ENCODE data around the gene RND2.

RND2 gene

GRCh38 chr17:43027091-43028032, 2.3 kb downstream of the RND2 start:
- no peaks in the 10 kb centered on the region for H3K9me3 ChIP-seq (ENCODE audit: control insufficient read depth, low read length)
- no peaks in the 10 kb centered on the region for H3K36me3 ChIP-seq (ENCODE audit: control insufficient read depth, insufficient read depth, low read length)
- H3K27me3 ChIP-seq (replicated peaks; ENCODE audit: control insufficient read depth, insufficient read depth, low read length, poor library complexity, severe bottlenecking): no peaks in the 10 kb centered on the region
- no peak overlapping the region for H3K4me3 ChIP-seq (ENCODE audit: insufficient read depth, low read depth, low read length, poor library complexity, severe bottlenecking)
- H3K4me1 ChIP-seq (ENCODE audit: control insufficient read depth, insufficient read depth, low read length, poor library complexity, severe bottlenecking): peaks cover 9% of the 10 kb centered on the region
- DNase-seq: no peak
- no peak overlapping the region for H3K27ac ChIP-seq (ENCODE audit: insufficient read depth, low read length, poor library complexity, severe bottlenecking)

GRCh38 chr17:43028221-43028861, 3.3 kb downstream of the RND2 start:
- Histone ChIP-seq H3K36me3 (ENCODE audit: control insufficient read depth, insufficient read depth, low read length) (no peaks in the 10 kb centered on the region), H3K4me3 (ENCODE audit: insufficient read depth, low read depth, low read length, poor library complexity, severe bottlenecking) (no peak overlapping the region), H3K9me3 (ENCODE audit: control insufficient read depth, low read length) (no peaks in the 10 kb centered on the region), H3K27me3 (replicated peaks; ENCODE audit: control insufficient read depth, insufficient read depth, low read length, poor library complexity, severe bottlenecking) (no peaks in the 10 kb centered on the region), H3K4me1 (ENCODE audit: control insufficient read depth, insufficient read depth, low read length, poor library complexity, severe bottlenecking) (peaks cover 9% of the 10 kb centered on the region), H3K27ac (ENCODE audit: insufficient read depth, low read length, poor library complexity, severe bottlenecking) (no peak overlapping the region)
- DNase-seq: no peak

GRCh38 chr17:43030137-43030767, 5.2 kb downstream of the RND2 start:
- Histone ChIP-seq H3K4me3 (ENCODE audit: insufficient read depth, low read depth, low read length, poor library complexity, severe bottlenecking) (no peak overlapping the region), H3K9me3 (ENCODE audit: control insufficient read depth, low read length) (no peaks in the 10 kb centered on the region), H3K36me3 (ENCODE audit: control insufficient read depth, insufficient read depth, low read length) (no peaks in the 10 kb centered on the region), H3K27ac (ENCODE audit: insufficient read depth, low read length, poor library complexity, severe bottlenecking) (no peak overlapping the region), H3K27me3 (replicated peaks; ENCODE audit: control insufficient read depth, insufficient read depth, low read length, poor library complexity, severe bottlenecking) (no peaks in the 10 kb centered on the region), H3K4me1 (ENCODE audit: control insufficient read depth, insufficient read depth, low read length, poor library complexity, severe bottlenecking) (no peaks in the 10 kb centered on the region)
- DNase-seq: no peak

- Histone ChIP-seq H3K4me3 (ENCODE audit: insufficient read depth, low read depth, low read length, poor library complexity, severe bottlenecking) (no peak overlapping the region), H3K4me1 (ENCODE audit: control insufficient read depth, insufficient read depth, low read length, poor library complexity, severe bottlenecking) (no peaks in the 10 kb centered on the region), H3K9me3 (ENCODE audit: control insufficient read depth, low read length) (no peaks in the 10 kb centered on the region), H3K36me3 (ENCODE audit: control insufficient read depth, insufficient read depth, low read length) (no peaks in the 10 kb centered on the region), H3K27me3 (replicated peaks; ENCODE audit: control insufficient read depth, insufficient read depth, low read length, poor library complexity, severe bottlenecking) (no peaks in the 10 kb centered on the region), H3K27ac (ENCODE audit: insufficient read depth, low read length, poor library complexity, severe bottlenecking) (no peak overlapping the region)
- no peak for DNase-seq
Measured at GRCh38 chr17:43031666-43032065, 6.6 kb downstream of the RND2 start.

- no peak overlapping the region for H3K27ac ChIP-seq (ENCODE audit: insufficient read depth, low read length, poor library complexity, severe bottlenecking)
- no peaks in the 10 kb centered on the region for H3K36me3 ChIP-seq (ENCODE audit: control insufficient read depth, insufficient read depth, low read length)
- no peak for DNase-seq
- H3K9me3 ChIP-seq (ENCODE audit: control insufficient read depth, low read length): no peaks in the 10 kb centered on the region
- H3K4me1 ChIP-seq (ENCODE audit: control insufficient read depth, insufficient read depth, low read length, poor library complexity, severe bottlenecking): no peaks in the 10 kb centered on the region
- H3K4me3 ChIP-seq (ENCODE audit: insufficient read depth, low read depth, low read length, poor library complexity, severe bottlenecking): no peak overlapping the region
- no peaks in the 10 kb centered on the region for H3K27me3 ChIP-seq (replicated peaks; ENCODE audit: control insufficient read depth, insufficient read depth, low read length, poor library complexity, severe bottlenecking)
Measured at GRCh38 chr17:43033948-43034881, 9.2 kb downstream of the RND2 start.

GRCh38 chr17:43034894-43035293, 9.9 kb downstream of the RND2 start:
- Histone ChIP-seq H3K4me3 (ENCODE audit: insufficient read depth, low read depth, low read length, poor library complexity, severe bottlenecking) (no peak overlapping the region), H3K36me3 (ENCODE audit: control insufficient read depth, insufficient read depth, low read length) (no peaks in the 10 kb centered on the region), H3K4me1 (ENCODE audit: control insufficient read depth, insufficient read depth, low read length, poor library complexity, severe bottlenecking) (no peaks in the 10 kb centered on the region), H3K9me3 (ENCODE audit: control insufficient read depth, low read length) (no peaks in the 10 kb centered on the region), H3K27me3 (replicated peaks; ENCODE audit: control insufficient read depth, insufficient read depth, low read length, poor library complexity, severe bottlenecking) (no peaks in the 10 kb centered on the region), H3K27ac (ENCODE audit: insufficient read depth, low read length, poor library complexity, severe bottlenecking) (no peak overlapping the region)
- DNase-seq: no peak

- Histone ChIP-seq H3K9me3 (ENCODE audit: control insufficient read depth, low read length) (no peaks in the 10 kb centered on the region), H3K27ac (ENCODE audit: insufficient read depth, low read length, poor library complexity, severe bottlenecking) (no peak overlapping the region), H3K4me1 (ENCODE audit: control insufficient read depth, insufficient read depth, low read length, poor library complexity, severe bottlenecking) (no peaks in the 10 kb centered on the region), H3K27me3 (replicated peaks; ENCODE audit: control insufficient read depth, insufficient read depth, low read length, poor library complexity, severe bottlenecking) (no peaks in the 10 kb centered on the region), H3K36me3 (ENCODE audit: control insufficient read depth, insufficient read depth, low read length) (no peaks in the 10 kb centered on the region), H3K4me3 (ENCODE audit: insufficient read depth, low read depth, low read length, poor library complexity, severe bottlenecking) (no peak overlapping the region)
- DNase-seq: no peak
Measured at GRCh38 chr17:43039646-43040045, 14.6 kb downstream of the RND2 start.

GRCh38 chr17:43040655-43041054, 15.6 kb downstream of the RND2 start:
- no peaks in the 10 kb centered on the region for H3K27me3 ChIP-seq (replicated peaks; ENCODE audit: control insufficient read depth, insufficient read depth, low read length, poor library complexity, severe bottlenecking)
- DNase-seq: no peak
- H3K36me3 ChIP-seq (ENCODE audit: control insufficient read depth, insufficient read depth, low read length): no peaks in the 10 kb centered on the region
- H3K4me1 ChIP-seq (ENCODE audit: control insufficient read depth, insufficient read depth, low read length, poor library complexity, severe bottlenecking): no peaks in the 10 kb centered on the region
- no peak overlapping the region for H3K4me3 ChIP-seq (ENCODE audit: insufficient read depth, low read depth, low read length, poor library complexity, severe bottlenecking)
- no peaks in the 10 kb centered on the region for H3K9me3 ChIP-seq (ENCODE audit: control insufficient read depth, low read length)
- no peak overlapping the region for H3K27ac ChIP-seq (ENCODE audit: insufficient read depth, low read length, poor library complexity, severe bottlenecking)

- Histone ChIP-seq H3K36me3 (ENCODE audit: control insufficient read depth, insufficient read depth, low read length) (no peaks in the 10 kb centered on the region), H3K27me3 (replicated peaks; ENCODE audit: control insufficient read depth, insufficient read depth, low read length, poor library complexity, severe bottlenecking) (no peaks in the 10 kb centered on the region), H3K4me1 (ENCODE audit: control insufficient read depth, insufficient read depth, low read length, poor library complexity, severe bottlenecking) (no peaks in the 10 kb centered on the region), H3K27ac (ENCODE audit: insufficient read depth, low read length, poor library complexity, severe bottlenecking) (no peak overlapping the region), H3K4me3 (ENCODE audit: insufficient read depth, low read depth, low read length, poor library complexity, severe bottlenecking) (no peak overlapping the region), H3K9me3 (ENCODE audit: control insufficient read depth, low read length) (no peaks in the 10 kb centered on the region)
- DNase-seq: no peak
Measured at GRCh38 chr17:43042025-43042628, 17.1 kb downstream of the RND2 start.
